Measurements from ENCODE around the gene MAST3.

The MAST3 gene

GRCh38 chr19:18194554-18195238 lies 97.1 kb downstream of the MAST3 start:
- no peak overlapping the region for H3K4me3 ChIP-seq (ENCODE audit: low read depth, low read length)
- no peaks in the 10 kb centered on the region for H3K4me1 ChIP-seq (ENCODE audit: control insufficient read depth, insufficient read depth, low read length)
- ChIA-PET POLR2A (interaction anchor here (0.6 to 0.7 kb wide), 5 partner anchors 22 to 170 kb away, joined by 3 to 5 read pairs (median 3); a partner anchor contains a TSS), CTCF (interaction anchor here (0.5 to 1.4 kb wide), 4 partner anchors 9 to 60 kb away, joined by 3 to 4 read pairs (median 3); a partner anchor contains a TSS)
- H3K27ac ChIP-seq (ENCODE audit: extremely low read depth, low read depth, low read length) = no peak overlapping the region
- H3K36me3 ChIP-seq (ENCODE audit: control insufficient read depth in 2 of 2, insufficient read depth in 1 of 2, low read length in 2 of 2) = peaks cover 3 to 24% of the 10 kb centered on the region in 2 experiments; a peak in 2 of 3 replicates
- H3K9me3 ChIP-seq (ENCODE audit: control insufficient read depth, insufficient read depth, low read depth, low read length) = no peaks in the 10 kb centered on the region
- no peak for TF ChIP-seq REST (tag by site-specific recombination; IDR thresholded peaks at IDR 0.05)
- no peak for TF ChIP-seq ZNF629 (tag by site-specific recombination; IDR thresholded peaks at IDR 0.05)
- TF ChIP-seq ZNF843 (tag by site-specific recombination; IDR thresholded peaks at IDR 0.05) = no peak
- peak; percentile 69 for TF ChIP-seq GLIS2 (tag by site-specific recombination; IDR thresholded peaks at IDR 0.05)
- no peak for TF ChIP-seq ZBTB8A (tag by site-specific recombination; IDR thresholded peaks at IDR 0.05)
- TF ChIP-seq, protein P1, sequence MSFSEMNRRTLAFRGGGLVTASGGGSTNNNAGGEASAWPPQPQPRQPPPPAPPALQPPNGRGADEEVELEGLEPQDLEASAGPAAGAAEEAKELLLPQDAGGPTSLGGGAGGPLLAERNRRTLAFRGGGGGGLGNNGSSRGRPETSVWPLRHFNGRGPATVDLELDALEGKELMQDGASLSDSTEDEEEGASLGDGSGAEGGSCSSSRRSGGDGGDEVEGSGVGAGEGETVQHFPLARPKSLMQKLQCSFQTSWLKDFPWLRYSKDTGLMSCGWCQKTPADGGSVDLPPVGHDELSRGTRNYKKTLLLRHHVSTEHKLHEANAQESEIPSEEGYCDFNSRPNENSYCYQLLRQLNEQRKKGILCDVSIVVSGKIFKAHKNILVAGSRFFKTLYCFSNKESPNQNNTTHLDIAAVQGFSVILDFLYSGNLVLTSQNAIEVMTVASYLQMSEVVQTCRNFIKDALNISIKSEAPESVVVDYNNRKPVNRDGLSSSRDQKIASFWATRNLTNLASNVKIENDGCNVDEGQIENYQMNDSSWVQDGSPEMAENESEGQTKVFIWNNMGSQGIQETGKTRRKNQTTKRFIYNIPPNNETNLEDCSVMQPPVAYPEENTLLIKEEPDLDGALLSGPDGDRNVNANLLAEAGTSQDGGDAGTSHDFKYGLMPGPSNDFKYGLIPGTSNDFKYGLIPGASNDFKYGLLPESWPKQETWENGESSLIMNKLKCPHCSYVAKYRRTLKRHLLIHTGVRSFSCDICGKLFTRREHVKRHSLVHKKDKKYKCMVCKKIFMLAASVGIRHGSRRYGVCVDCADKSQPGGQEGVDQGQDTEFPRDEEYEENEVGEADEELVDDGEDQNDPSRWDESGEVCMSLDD (tag by site-specific recombination; IDR thresholded peaks at IDR 0.05) = no peak
- TF ChIP-seq ZNF670 (tag by site-specific recombination; IDR thresholded peaks at IDR 0.05; ENCODE audit: low read depth) = no peak
- TF ChIP-seq, protein P2, sequence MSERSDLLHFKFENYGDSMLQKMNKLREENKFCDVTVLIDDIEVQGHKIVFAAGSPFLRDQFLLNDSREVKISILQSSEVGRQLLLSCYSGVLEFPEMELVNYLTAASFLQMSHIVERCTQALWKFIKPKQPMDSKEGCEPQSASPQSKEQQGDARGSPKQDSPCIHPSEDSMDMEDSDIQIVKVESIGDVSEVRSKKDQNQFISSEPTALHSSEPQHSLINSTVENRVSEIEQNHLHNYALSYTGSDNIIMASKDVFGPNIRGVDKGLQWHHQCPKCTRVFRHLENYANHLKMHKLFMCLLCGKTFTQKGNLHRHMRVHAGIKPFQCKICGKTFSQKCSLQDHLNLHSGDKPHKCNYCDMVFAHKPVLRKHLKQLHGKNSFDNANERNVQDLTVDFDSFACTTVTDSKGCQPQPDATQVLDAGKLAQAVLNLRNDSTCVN (tag by site-specific recombination; optimal IDR thresholded peaks at IDR 0.05) = no peak
- TF ChIP-seq ZNF416 (tag by site-specific recombination; IDR thresholded peaks at IDR 0.05) = no peak
- TF ChIP-seq, protein P3, sequence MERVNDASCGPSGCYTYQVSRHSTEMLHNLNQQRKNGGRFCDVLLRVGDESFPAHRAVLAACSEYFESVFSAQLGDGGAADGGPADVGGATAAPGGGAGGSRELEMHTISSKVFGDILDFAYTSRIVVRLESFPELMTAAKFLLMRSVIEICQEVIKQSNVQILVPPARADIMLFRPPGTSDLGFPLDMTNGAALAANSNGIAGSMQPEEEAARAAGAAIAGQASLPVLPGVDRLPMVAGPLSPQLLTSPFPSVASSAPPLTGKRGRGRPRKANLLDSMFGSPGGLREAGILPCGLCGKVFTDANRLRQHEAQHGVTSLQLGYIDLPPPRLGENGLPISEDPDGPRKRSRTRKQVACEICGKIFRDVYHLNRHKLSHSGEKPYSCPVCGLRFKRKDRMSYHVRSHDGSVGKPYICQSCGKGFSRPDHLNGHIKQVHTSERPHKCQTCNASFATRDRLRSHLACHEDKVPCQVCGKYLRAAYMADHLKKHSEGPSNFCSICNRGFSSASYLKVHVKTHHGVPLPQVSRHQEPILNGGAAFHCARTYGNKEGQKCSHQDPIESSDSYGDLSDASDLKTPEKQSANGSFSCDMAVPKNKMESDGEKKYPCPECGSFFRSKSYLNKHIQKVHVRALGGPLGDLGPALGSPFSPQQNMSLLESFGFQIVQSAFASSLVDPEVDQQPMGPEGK (tag by site-specific recombination; IDR thresholded peaks at IDR 0.05) = 0 out of 2 replicates have a peak, but pooled peaks have one; percentile 35
- TF ChIP-seq SALL2 (tag by site-specific recombination; IDR thresholded peaks at IDR 0.05; ENCODE audit: borderline replicate concordance) = no peak
- no peak for TF ChIP-seq ZNF114 (tag by site-specific recombination; IDR thresholded peaks at IDR 0.05)
- no peak for TF ChIP-seq ZBTB20 (tag by site-specific recombination; IDR thresholded peaks at IDR 0.05)
- TF ChIP-seq, protein P4, sequence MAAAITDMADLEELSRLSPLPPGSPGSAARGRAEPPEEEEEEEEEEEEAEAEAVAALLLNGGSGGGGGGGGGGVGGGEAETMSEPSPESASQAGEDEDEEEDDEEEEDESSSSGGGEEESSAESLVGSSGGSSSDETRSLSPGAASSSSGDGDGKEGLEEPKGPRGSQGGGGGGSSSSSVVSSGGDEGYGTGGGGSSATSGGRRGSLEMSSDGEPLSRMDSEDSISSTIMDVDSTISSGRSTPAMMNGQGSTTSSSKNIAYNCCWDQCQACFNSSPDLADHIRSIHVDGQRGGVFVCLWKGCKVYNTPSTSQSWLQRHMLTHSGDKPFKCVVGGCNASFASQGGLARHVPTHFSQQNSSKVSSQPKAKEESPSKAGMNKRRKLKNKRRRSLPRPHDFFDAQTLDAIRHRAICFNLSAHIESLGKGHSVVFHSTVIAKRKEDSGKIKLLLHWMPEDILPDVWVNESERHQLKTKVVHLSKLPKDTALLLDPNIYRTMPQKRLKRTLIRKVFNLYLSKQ (tag by site-specific recombination; IDR thresholded peaks at IDR 0.05; ENCODE audit: borderline replicate concordance) = no peak
- no peak for TF ChIP-seq ZNF830 (tag by site-specific recombination; IDR thresholded peaks at IDR 0.05; ENCODE audit: low read depth)
- TF ChIP-seq ZNF19 (tag by site-specific recombination; IDR thresholded peaks at IDR 0.05; ENCODE audit: low read depth) = no peak
- no peak for TF ChIP-seq ZFP37 (tag by site-specific recombination; IDR thresholded peaks at IDR 0.05)
- peak; percentile 56 for TF ChIP-seq KLF16 (tag by site-specific recombination; IDR thresholded peaks at IDR 0.05)
- no peak for TF ChIP-seq ZNF555 (tag by site-specific recombination; conservative IDR thresholded peaks at IDR 0.05)
- peak; percentile 69; the same call in 1 of the 2 replicates for TF ChIP-seq KLF9 (tag by site-specific recombination; IDR thresholded peaks at IDR 0.05; ENCODE audit: low read depth)
- peak; percentile 92 for TF ChIP-seq GLIS1 (tag by site-specific recombination; IDR thresholded peaks at IDR 0.05)
- TF ChIP-seq ZNF473 (tag by site-specific recombination; IDR thresholded peaks at IDR 0.05) = no peak
- no peak for TF ChIP-seq ZNF645 (tag by site-specific recombination; IDR thresholded peaks at IDR 0.05)
- no peak for TF ChIP-seq MEIS1 (CRISPR knock-in tag; IDR thresholded peaks at IDR 0.05; ENCODE audit: borderline replicate concordance)
- TF ChIP-seq ZNF621 (tag by site-specific recombination; IDR thresholded peaks at IDR 0.05) = no peak

Measured in HEK293 (cell line).